Colonic mucosa (tissue), 4 donors: Measurements from ENCODE around the gene SLC7A7. TPM values are rescaled to one million over a fixed set of nuclear protein-coding genes. Genes with fewer than 3 reads are reported as not detected.

ENCODE experiments used
- DNase-seq: peaks from one replicate; pipeline ENCODE4 v3.0.0-alpha.2; 2020
- H3K27ac ChIP-seq: fragments of 200-600 bp; one replicate; pipeline ENCODE4 v1.8.0; 2021
- H3K27me3 ChIP-seq: fragments of 200-600 bp; one replicate; pipeline ENCODE4 v1.8.0; 2021
- H3K36me3 ChIP-seq: fragments of 200-600 bp; one replicate; pipeline ENCODE4 v1.8.0; 2021
- H3K4me1 ChIP-seq: fragments of 200-600 bp; one replicate; pipeline ENCODE4 v1.8.0; 2021; ENCODE audit warnings: mild to moderate bottlenecking
- H3K4me3 ChIP-seq: fragments of 200-600 bp; one replicate; pipeline ENCODE4 v1.8.0; 2021
- H3K9ac ChIP-seq, 2 donors: one replicate each; pipeline ENCODE4 v1.7.0; 2013; ENCODE audit warnings: control low read depth in 2 of 2, low read depth in 2 of 2, low read length in 2 of 2
- H3K9me3 ChIP-seq: fragments of 200-600 bp; one replicate; pipeline ENCODE4 v1.8.0; 2021
- CTCF ChIP-seq: fragments of 200-600 bp; IDR thresholded peaks from one replicate; pipeline ENCODE4 v1.8.0; 2022; ENCODE audit warnings: antibody characterized with exemption, mild to moderate bottlenecking
- intact Hi-C: fragments of 100-400 bp; cut with DNase I; formaldehyde crosslinking; loops from one replicate; pipeline ENCODE4 v1.14.1; 2022
- total RNA-seq, 2 donors: library from RNA; stranded (reverse); fragmentation: NEBNext Ultra II Directional in 1 of 2; extraction: Animal tissue kit (Norgen Biotek cat#: 25700) in 1 of 2; gene quantifications; one replicate each; pipeline ENCODE4 v1.2.1, GENCODE V29; 2021
- donor health status: healthy.
- donor health status: DM: no; HTN: no; CAD: no.
- donor health status: DM: no; HTN: no; CAD: no.

The SLC7A7 gene
- total RNA-seq, 2 donors from 2014 or later: 2.7 to 7.0 TPM

- Histone ChIP-seq H3K9me3 (no peaks in the 10 kb centered on the region), H3K27me3 (no peaks in the 10 kb centered on the region), H3K9ac (no peak overlapping the region), H3K4me3 (no peak overlapping the region), H3K4me1 (peaks cover 4% of the 10 kb centered on the region), H3K36me3 (peaks cover 18% of the 10 kb centered on the region), H3K27ac (no peak overlapping the region)
- no peak for DNase-seq
- intact Hi-C loops: no loop called here
- no peak for TF ChIP-seq CTCF
These were observed 29.8 kb upstream of the SLC7A7 start for GRCh38 chr14:22845103-22845394.

GRCh38 chr14:22844221-22845102, 29.2 kb upstream of the SLC7A7 start:
- TF ChIP-seq CTCF: no peak
- no peak for DNase-seq
- no peak overlapping the region for H3K27ac ChIP-seq
- H3K9me3 ChIP-seq: no peaks in the 10 kb centered on the region
- no peak overlapping the region for H3K9ac ChIP-seq
- H3K4me3 ChIP-seq: no peak overlapping the region
- peaks cover 4% of the 10 kb centered on the region for H3K4me1 ChIP-seq
- peaks cover 18% of the 10 kb centered on the region for H3K36me3 ChIP-seq
- no peaks in the 10 kb centered on the region for H3K27me3 ChIP-seq
- intact Hi-C loops: no loop called here

GRCh38 chr14:22843123-22843925, 28.1 kb upstream of the SLC7A7 start:
- peaks cover 18% of the 10 kb centered on the region for H3K36me3 ChIP-seq
- no peak for TF ChIP-seq CTCF

GRCh38 chr14:22842211-22843122, 27.2 kb upstream of the SLC7A7 start:
- no peak for TF ChIP-seq CTCF
- no peak overlapping the region for H3K4me3 ChIP-seq
- H3K9ac ChIP-seq: no peak overlapping the region
- intact Hi-C loops: no loop called here
- no peaks in the 10 kb centered on the region for H3K9me3 ChIP-seq
- no peaks in the 10 kb centered on the region for H3K27me3 ChIP-seq
- peaks cover 18% of the 10 kb centered on the region for H3K36me3 ChIP-seq
- no peak for DNase-seq
- peaks cover 4% of the 10 kb centered on the region for H3K4me1 ChIP-seq
- H3K27ac ChIP-seq: no peak overlapping the region

More at GRCh38 chr14:22843123-22843925, 28.1 kb upstream of the SLC7A7 start:
- Histone ChIP-seq H3K4me3 (no peak overlapping the region), H3K27ac (no peak overlapping the region), H3K4me1 (peaks cover 4% of the 10 kb centered on the region), H3K9me3 (no peaks in the 10 kb centered on the region), H3K27me3 (no peaks in the 10 kb centered on the region), H3K9ac (no peak overlapping the region)
- intact Hi-C loops: no loop called here
- DNase-seq: no peak

GRCh38 chr14:22841769-22842168, 26.5 kb upstream of the SLC7A7 start:
- no peak for TF ChIP-seq CTCF
- H3K4me3 ChIP-seq: no peak overlapping the region
- intact Hi-C loops: no loop called here
- H3K27me3 ChIP-seq: no peaks in the 10 kb centered on the region
- H3K36me3 ChIP-seq: peaks cover 18% of the 10 kb centered on the region
- no peak overlapping the region for H3K27ac ChIP-seq
- no peak for DNase-seq
- H3K4me1 ChIP-seq: peaks cover under 1% of the 10 kb centered on the region
- no peaks in the 10 kb centered on the region for H3K9me3 ChIP-seq
- H3K9ac ChIP-seq: no peak overlapping the region
